Parathyroid adenoma (tissue), 2 donors: ENCODE results near the gene NPM1.

ENCODE experiments used
- H2AFZ ChIP-seq: fragments of 300-600 bp; sonication (generic); one replicate; pipeline ENCODE4 v1.7.0; 2017; ENCODE audit warnings: antibody characterized with exemption, mild to moderate bottlenecking
- H3K27ac ChIP-seq: fragments of 300-600 bp; sonication (generic); one replicate; pipeline ENCODE4 v1.7.0; 2017
- H3K27me3 ChIP-seq: fragments of 300-600 bp; sonication (generic); one replicate; pipeline ENCODE4 v1.7.0; 2017; ENCODE audit warnings: low read length; ENCODE audit not compliant: control insufficient read depth, insufficient read depth
- H3K36me3 ChIP-seq: fragments of 300-600 bp; sonication (generic); one replicate; pipeline ENCODE4 v1.7.0; 2017; ENCODE audit warnings: low read length; ENCODE audit not compliant: control insufficient read depth, insufficient read depth
- H3K4me1 ChIP-seq: fragments of 300-600 bp; sonication (generic); one replicate; pipeline ENCODE4 v1.7.0; 2017; ENCODE audit warnings: control low read depth
- H3K4me2 ChIP-seq: fragments of 300-600 bp; sonication (generic); one replicate; pipeline ENCODE4 v1.7.0; 2017; ENCODE audit warnings: low read length
- H3K4me3 ChIP-seq: fragments of 300-600 bp; sonication (generic); one replicate; pipeline ENCODE4 v1.7.0; 2017; ENCODE audit warnings: low read depth, low read length
- H3K79me2 ChIP-seq: fragments of 300-600 bp; sonication (generic); one replicate; pipeline ENCODE4 v1.7.0; 2017; ENCODE audit warnings: control low read depth
- H3K9ac ChIP-seq: fragments of 300-600 bp; sonication (generic); one replicate; pipeline ENCODE4 v1.7.0; 2017; ENCODE audit warnings: mild to moderate bottlenecking
- H3K9me3 ChIP-seq: fragments of 300-600 bp; sonication (generic); one replicate; pipeline ENCODE4 v1.7.0; 2017; ENCODE audit warnings: low read length; ENCODE audit not compliant: control insufficient read depth
- TF ChIP-seq, protein P1 (sequence below): fragments of 300-600 bp; sonication (generic); IDR thresholded peaks from one replicate; pipeline ENCODE4 v1.7.0; 2017; ENCODE audit warnings: antibody characterized with exemption, mild to moderate bottlenecking
- donor health status: primary hyperparathyroidism.

The NPM1 gene

DNA sequence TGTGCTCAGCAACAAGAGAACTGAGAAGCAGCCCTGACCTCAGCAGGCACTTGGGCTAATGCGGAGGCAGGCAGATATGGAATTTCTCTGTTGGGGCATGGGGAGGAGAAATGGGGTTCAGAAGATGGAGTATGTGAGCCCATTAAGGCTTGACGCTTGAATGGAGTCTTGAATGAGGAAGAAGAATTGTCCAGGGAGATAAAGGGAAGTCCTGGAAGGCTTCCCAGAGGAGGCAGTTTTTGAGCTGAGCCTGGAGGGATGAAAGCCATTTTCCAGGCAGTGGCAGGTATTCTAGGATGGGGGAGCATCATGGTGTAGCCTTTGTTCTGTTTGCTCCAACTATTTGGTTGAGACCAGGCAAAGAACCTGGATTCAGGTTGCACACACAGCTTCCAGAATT is 66.3 kb downstream of the NPM1 start:
- Histone ChIP-seq H3K4me2 (no peak overlapping the region), H3K9ac (no peak overlapping the region), H3K36me3 (no peaks in the 10 kb centered on the region), H2AFZ (no peak overlapping the region), H3K4me3 (no peak overlapping the region), H3K27ac (no peak overlapping the region), H3K27me3 (no peaks in the 10 kb centered on the region), H3K4me1 (no peaks in the 10 kb centered on the region), H3K9me3 (no peaks in the 10 kb centered on the region), H3K79me2 (no peaks in the 10 kb centered on the region)
- TF ChIP-seq, protein P1, sequence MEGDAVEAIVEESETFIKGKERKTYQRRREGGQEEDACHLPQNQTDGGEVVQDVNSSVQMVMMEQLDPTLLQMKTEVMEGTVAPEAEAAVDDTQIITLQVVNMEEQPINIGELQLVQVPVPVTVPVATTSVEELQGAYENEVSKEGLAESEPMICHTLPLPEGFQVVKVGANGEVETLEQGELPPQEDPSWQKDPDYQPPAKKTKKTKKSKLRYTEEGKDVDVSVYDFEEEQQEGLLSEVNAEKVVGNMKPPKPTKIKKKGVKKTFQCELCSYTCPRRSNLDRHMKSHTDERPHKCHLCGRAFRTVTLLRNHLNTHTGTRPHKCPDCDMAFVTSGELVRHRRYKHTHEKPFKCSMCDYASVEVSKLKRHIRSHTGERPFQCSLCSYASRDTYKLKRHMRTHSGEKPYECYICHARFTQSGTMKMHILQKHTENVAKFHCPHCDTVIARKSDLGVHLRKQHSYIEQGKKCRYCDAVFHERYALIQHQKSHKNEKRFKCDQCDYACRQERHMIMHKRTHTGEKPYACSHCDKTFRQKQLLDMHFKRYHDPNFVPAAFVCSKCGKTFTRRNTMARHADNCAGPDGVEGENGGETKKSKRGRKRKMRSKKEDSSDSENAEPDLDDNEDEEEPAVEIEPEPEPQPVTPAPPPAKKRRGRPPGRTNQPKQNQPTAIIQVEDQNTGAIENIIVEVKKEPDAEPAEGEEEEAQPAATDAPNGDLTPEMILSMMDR: no peak

- Histone ChIP-seq H3K9ac (no peak overlapping the region), H3K36me3 (no peaks in the 10 kb centered on the region), H3K4me2 (no peak overlapping the region), H2AFZ (no peak overlapping the region), H3K79me2 (no peaks in the 10 kb centered on the region), H3K4me1 (no peaks in the 10 kb centered on the region), H3K27me3 (no peaks in the 10 kb centered on the region), H3K9me3 (no peaks in the 10 kb centered on the region), H3K4me3 (no peak overlapping the region), H3K27ac (no peak overlapping the region)
- TF ChIP-seq, protein P1: no peak
These were observed 66.9 kb downstream of the NPM1 start for GRCh38 chr5:171454549-171454948.

GRCh38 chr5:171455522-171455921 is 67.9 kb downstream of the NPM1 start:
- no peak overlapping the region for H3K4me2 ChIP-seq
- H3K27ac ChIP-seq: no peak overlapping the region
- no peaks in the 10 kb centered on the region for H3K9me3 ChIP-seq
- no peaks in the 10 kb centered on the region for H3K27me3 ChIP-seq
- no peak overlapping the region for H3K9ac ChIP-seq
- no peak overlapping the region for H2AFZ ChIP-seq
- H3K4me1 ChIP-seq: no peaks in the 10 kb centered on the region
- no peaks in the 10 kb centered on the region for H3K36me3 ChIP-seq
- TF ChIP-seq, protein P1: no peak
- no peaks in the 10 kb centered on the region for H3K79me2 ChIP-seq
- no peak overlapping the region for H3K4me3 ChIP-seq

GRCh38 chr5:171457208-171457981 is 69.7 kb downstream of the NPM1 start:
- no peak overlapping the region for H3K4me2 ChIP-seq
- no peaks in the 10 kb centered on the region for H3K27me3 ChIP-seq
- no peak overlapping the region for H3K27ac ChIP-seq
- TF ChIP-seq, protein P1: no peak
- no peaks in the 10 kb centered on the region for H3K4me1 ChIP-seq
- no peaks in the 10 kb centered on the region for H3K79me2 ChIP-seq
- no peaks in the 10 kb centered on the region for H3K9me3 ChIP-seq
- no peak overlapping the region for H3K4me3 ChIP-seq
- H3K36me3 ChIP-seq: no peaks in the 10 kb centered on the region
- H3K9ac ChIP-seq: no peak overlapping the region
- no peak overlapping the region for H2AFZ ChIP-seq

DNA sequence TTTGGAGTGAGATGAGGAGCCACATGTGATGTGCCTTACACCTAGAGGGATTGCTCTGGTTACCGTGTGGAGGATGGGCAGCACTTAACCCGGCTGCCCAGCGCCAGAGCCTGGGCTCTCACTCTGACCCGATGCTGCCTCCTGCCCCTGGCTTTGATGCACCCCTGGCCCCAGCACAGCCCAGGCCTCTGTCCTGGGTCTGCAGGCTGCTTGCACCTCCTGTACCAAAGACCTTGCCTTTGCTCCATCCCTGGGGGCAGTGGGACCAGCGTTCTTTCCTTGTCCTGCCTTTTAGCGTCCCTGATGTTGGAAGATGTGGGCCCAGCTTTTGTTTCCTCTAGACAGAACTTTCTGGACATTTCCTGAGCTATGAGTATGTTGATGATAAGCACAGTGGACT is 72.2 kb downstream of the NPM1 start:
- no peaks in the 10 kb centered on the region for H3K9me3 ChIP-seq
- H3K4me2 ChIP-seq: no peak overlapping the region
- no peaks in the 10 kb centered on the region for H3K4me1 ChIP-seq
- H3K27me3 ChIP-seq: no peaks in the 10 kb centered on the region
- no peak overlapping the region for H3K4me3 ChIP-seq
- no peaks in the 10 kb centered on the region for H3K36me3 ChIP-seq
- H2AFZ ChIP-seq: no peak overlapping the region
- no peak overlapping the region for H3K9ac ChIP-seq
- no peak overlapping the region for H3K27ac ChIP-seq
- H3K79me2 ChIP-seq: no peaks in the 10 kb centered on the region
- TF ChIP-seq, protein P1: no peak
